Panc1 (cell line): ENCODE results near the gene DNAJC13. TPM values are rescaled to one million over a fixed set of nuclear protein-coding genes. Genes with fewer than 3 reads are reported as not detected.

ENCODE experiments used
- ATAC-seq: fragments of 200-7000 bp; cut with Tn5 transposase; 2 replicates; pipeline ENCODE4 v1.9.1; 2020; ENCODE audit warnings: mild to moderate bottlenecking, moderate library complexity
- BruUV-seq: library from RNA; stranded (reverse); fragments of 400-500 nt; replicated peaks from 2 replicates; lab custom pipeline; 2021; lab: Mats Ljungman, UMichigan
- CTCF ChIA-PET: fragments of 300-600 bp; sonication (Branson Sonifier 250); formaldehyde crosslinking; loops from one replicate; lab custom pipeline; 2022; ENCODE audit warnings: antibody characterized with exemption; lab: Charles Lee
- POLR2A ChIA-PET: fragments of 300-600 bp; sonication (Branson Sonifier 250); formaldehyde crosslinking; loops from one replicate; lab custom pipeline; 2022; ENCODE audit warnings: antibody characterized with exemption; lab: Charles Lee
- DNase-seq: peaks from one replicate; pipeline ENCODE4 v3.0.0-alpha.2; 2010; ENCODE audit warnings: low read depth, low spot score
- H3K27ac ChIP-seq: 2 replicates; pipeline ENCODE4 v1.5.1; 2011; ENCODE audit warnings: mild to moderate bottlenecking, low read length, inconsistent platforms
- H3K27me3 ChIP-seq: fragments of 200-500 bp; sonication (Bioruptor generic); 2 replicates; pipeline ENCODE4 v1.6.0; 2014; ENCODE audit warnings: low read length, inconsistent platforms; ENCODE audit not compliant: control insufficient read depth, insufficient read depth
- H3K36me3 ChIP-seq: fragments of 200-500 bp; sonication (Bioruptor generic); 2 replicates; pipeline ENCODE4 v1.5.1; 2014; ENCODE audit warnings: inconsistent platforms, mild to moderate bottlenecking, low read length, moderate library complexity; ENCODE audit not compliant: control insufficient read depth, insufficient read depth
- H3K4me1 ChIP-seq: 2 replicates; pipeline ENCODE4 v1.5.1; 2011; ENCODE audit warnings: inconsistent platforms, mild to moderate bottlenecking, low read length, moderate library complexity; ENCODE audit not compliant: control insufficient read depth, insufficient read depth
- H3K4me3 ChIP-seq, 2 experiments: 2 replicates each; pipeline ENCODE4 v1.5.1; 2011 to 2012; ENCODE audit warnings: low read depth in 2 of 2, low read length in 2 of 2, mild to moderate bottlenecking in 2 of 2, inconsistent platforms in 1 of 2, moderate library complexity in 1 of 2
- H3K9me3 ChIP-seq: fragments of 200-500 bp; sonication (Bioruptor generic); 2 replicates; pipeline ENCODE4 v1.5.1; 2014; ENCODE audit warnings: low read depth, mild to moderate bottlenecking, inconsistent platforms, low read length, moderate library complexity; ENCODE audit not compliant: control insufficient read depth, insufficient read depth
- CTCF ChIP-seq: fragments of 450-650 bp; IDR thresholded peaks from 2 replicates; pipeline ENCODE4 v1.5.1; 2017; ENCODE audit warnings: mild to moderate bottlenecking
- POLR2AphosphoS5 ChIP-seq: IDR thresholded peaks from 2 replicates; pipeline ENCODE4 v1.6.1; 2012; ENCODE audit warnings: mild to moderate bottlenecking, low read depth, low read length, moderate library complexity
- SIN3A ChIP-seq: IDR thresholded peaks from 2 replicates; pipeline ENCODE4 v1.6.1; 2012; ENCODE audit warnings: low read depth, mild to moderate bottlenecking, low read length, moderate library complexity, borderline replicate concordance; ENCODE audit not compliant: insufficient read depth
- TCF7L2 ChIP-seq: IDR thresholded peaks from 2 replicates; pipeline ENCODE4 v1.6.1; 2011; ENCODE audit warnings: mild to moderate bottlenecking, low read depth, low read length, inconsistent platforms
- in situ Hi-C: cut with HindIII; loops from 2 replicates; pipeline ENCODE4 v1.10.0; 2016; ENCODE audit warnings: low sequenced_read_pairs, low pct_unique_long_range_greater_than_20kb
- intact Hi-C: fragments of 100-400 bp; cut with micrococcal nuclease; formaldehyde crosslinking; loops from one replicate; pipeline ENCODE4 v1.10.0; 2022; ENCODE audit not compliant: unreplicated experiment
- total RNA-seq: library from RNA; stranded (reverse); gene quantifications from one replicate; pipeline ENCODE4 v1.2.1, GENCODE V29; 2021; ENCODE audit not compliant: unreplicated experiment
- TF ChIP-seq, protein P1 (sequence below), 2 experiments: IDR thresholded peaks; 2 replicates each; pipeline ENCODE4 v1.6.1; 2011 to 2012; ENCODE audit warnings: low read depth in 2 of 2, control low read depth in 1 of 2, low read length in 1 of 2, mild to moderate bottlenecking in 1 of 2, moderate library complexity in 1 of 2; ENCODE audit not compliant: insufficient read depth in 1 of 2

The DNAJC13 gene
- total RNA-seq, 1 experiment from 2014 or later, result 54.2 TPM

- POLR2A ChIA-PET, result no interaction called here
- no TSS peak for BruUV-seq
- no peak overlapping the region for H3K4me3 ChIP-seq
- DNase-seq (no peak), ATAC-seq (no peak)
- H3K36me3 ChIP-seq, result no peaks in the 10 kb centered on the region
- no peaks in the 10 kb centered on the region for H3K9me3 ChIP-seq
- no peak overlapping the region for H3K27ac ChIP-seq
- H3K27me3 ChIP-seq, result no peaks in the 10 kb centered on the region
- intact Hi-C loops, result no loop called here
- CTCF ChIA-PET, result interaction anchor here (0.6 kb wide), 1 partner anchor 10 kb away, joined by 5 read pairs; no protein-coding TSS in a partner anchor
- H3K4me1 ChIP-seq, result no peaks in the 10 kb centered on the region
- no peak for TF ChIP-seq SIN3A
- no peak for TF ChIP-seq TCF7L2
- no peak for TF ChIP-seq POLR2AphosphoS5
- TF ChIP-seq CTCF, result no peak
- TF ChIP-seq, protein P1, sequence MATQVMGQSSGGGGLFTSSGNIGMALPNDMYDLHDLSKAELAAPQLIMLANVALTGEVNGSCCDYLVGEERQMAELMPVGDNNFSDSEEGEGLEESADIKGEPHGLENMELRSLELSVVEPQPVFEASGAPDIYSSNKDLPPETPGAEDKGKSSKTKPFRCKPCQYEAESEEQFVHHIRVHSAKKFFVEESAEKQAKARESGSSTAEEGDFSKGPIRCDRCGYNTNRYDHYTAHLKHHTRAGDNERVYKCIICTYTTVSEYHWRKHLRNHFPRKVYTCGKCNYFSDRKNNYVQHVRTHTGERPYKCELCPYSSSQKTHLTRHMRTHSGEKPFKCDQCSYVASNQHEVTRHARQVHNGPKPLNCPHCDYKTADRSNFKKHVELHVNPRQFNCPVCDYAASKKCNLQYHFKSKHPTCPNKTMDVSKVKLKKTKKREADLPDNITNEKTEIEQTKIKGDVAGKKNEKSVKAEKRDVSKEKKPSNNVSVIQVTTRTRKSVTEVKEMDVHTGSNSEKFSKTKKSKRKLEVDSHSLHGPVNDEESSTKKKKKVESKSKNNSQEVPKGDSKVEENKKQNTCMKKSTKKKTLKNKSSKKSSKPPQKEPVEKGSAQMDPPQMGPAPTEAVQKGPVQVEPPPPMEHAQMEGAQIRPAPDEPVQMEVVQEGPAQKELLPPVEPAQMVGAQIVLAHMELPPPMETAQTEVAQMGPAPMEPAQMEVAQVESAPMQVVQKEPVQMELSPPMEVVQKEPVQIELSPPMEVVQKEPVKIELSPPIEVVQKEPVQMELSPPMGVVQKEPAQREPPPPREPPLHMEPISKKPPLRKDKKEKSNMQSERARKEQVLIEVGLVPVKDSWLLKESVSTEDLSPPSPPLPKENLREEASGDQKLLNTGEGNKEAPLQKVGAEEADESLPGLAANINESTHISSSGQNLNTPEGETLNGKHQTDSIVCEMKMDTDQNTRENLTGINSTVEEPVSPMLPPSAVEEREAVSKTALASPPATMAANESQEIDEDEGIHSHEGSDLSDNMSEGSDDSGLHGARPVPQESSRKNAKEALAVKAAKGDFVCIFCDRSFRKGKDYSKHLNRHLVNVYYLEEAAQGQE (IDR thresholded peaks at IDR 0.05; ENCODE audit: insufficient read depth in 1 of 2, low read depth in 2 of 2, low read length in 1 of 2), result no peak
- in situ Hi-C loops, result no loop called here
Measured at GRCh38 chr3:132545471-132545870, 128.2 kb downstream of the DNAJC13 start.

- H3K4me1 ChIP-seq, result no peaks in the 10 kb centered on the region
- intact Hi-C loops, result no loop called here
- no TSS peak for BruUV-seq
Measured at GRCh38 chr3:132549169-132549568, 131.9 kb downstream of the DNAJC13 start.

More at GRCh38 chr3:132549169-132549568, 131.9 kb downstream of the DNAJC13 start:
- no peaks in the 10 kb centered on the region for H3K9me3 ChIP-seq
- ATAC-seq (no peak), DNase-seq (no peak)
- POLR2A ChIA-PET, result no interaction called here
- H3K27me3 ChIP-seq, result no peaks in the 10 kb centered on the region
- in situ Hi-C loops, result no loop called here
- CTCF ChIA-PET, result no interaction called here
- no peak overlapping the region for H3K27ac ChIP-seq
- H3K4me3 ChIP-seq, result no peak overlapping the region
- H3K36me3 ChIP-seq, result no peaks in the 10 kb centered on the region
- TF ChIP-seq TCF7L2 (no peak), CTCF (no peak), POLR2AphosphoS5 (no peak), SIN3A (no peak)
- TF ChIP-seq, protein P1 (IDR thresholded peaks at IDR 0.05; ENCODE audit: insufficient read depth in 1 of 2, low read depth in 2 of 2, low read length in 1 of 2), result no peak
